Trophoblast cell (in vitro differentiated cells and primary cell): ENCODE results near the gene WDR35. TPM values are rescaled to one million over a fixed set of nuclear protein-coding genes. Genes with fewer than 3 reads are reported as not detected.

Experiments
- DNase-seq, 2 donors: peaks; one replicate each; pipeline ENCODE4 v3.0.0-alpha.2; 2016
- H2AFZ ChIP-seq: 2 replicates; pipeline ENCODE4 v1.6.1; 2013; ENCODE audit warnings: low read length, moderate library complexity, mild to moderate bottlenecking; ENCODE audit not compliant: insufficient read depth, poor library complexity
- H2AK5ac ChIP-seq: 2 replicates; pipeline ENCODE4 v1.6.1; 2013; ENCODE audit warnings: mild to moderate bottlenecking, low read length
- H2BK120ac ChIP-seq: 2 replicates; pipeline ENCODE4 v1.6.1; 2013; ENCODE audit warnings: low read length, mild to moderate bottlenecking, moderate library complexity; ENCODE audit not compliant: insufficient read depth, poor library complexity
- H2BK12ac ChIP-seq: 2 replicates; pipeline ENCODE4 v1.6.1; 2013; ENCODE audit warnings: mild to moderate bottlenecking, low read length, moderate library complexity
- H2BK5ac ChIP-seq: 2 replicates; pipeline ENCODE4 v1.6.1; 2013; ENCODE audit warnings: low read length, low read depth, moderate library complexity, mild to moderate bottlenecking; ENCODE audit not compliant: poor library complexity
- H3K14ac ChIP-seq: 2 replicates; pipeline ENCODE4 v1.6.1; 2013; ENCODE audit warnings: mild to moderate bottlenecking, low read length
- H3K18ac ChIP-seq: 2 replicates; pipeline ENCODE4 v1.6.1; 2013; ENCODE audit warnings: mild to moderate bottlenecking, low read length
- H3K23ac ChIP-seq: 2 replicates; pipeline ENCODE4 v1.6.1; 2013; ENCODE audit warnings: low read length
- H3K27ac ChIP-seq: 2 replicates; pipeline ENCODE4 v1.5.1; 2013; ENCODE audit warnings: low read depth, mild to moderate bottlenecking, inconsistent platforms, low read length, moderate library complexity
- H3K27me3 ChIP-seq: 2 replicates; pipeline ENCODE4 v1.6.1; 2013; ENCODE audit warnings: inconsistent platforms, mild to moderate bottlenecking, low read length, moderate library complexity; ENCODE audit not compliant: insufficient read depth
- H3K36me3 ChIP-seq, 2 experiments: 1 replicate in 1 of 2; 2 replicates in 1 of 2; pipeline ENCODE4 v1.6.1; 2013; ENCODE audit warnings: low read length in 2 of 2, mild to moderate bottlenecking in 2 of 2, moderate library complexity in 1 of 2; ENCODE audit not compliant: insufficient read depth in 2 of 2, control insufficient read depth in 1 of 2
- H3K4ac ChIP-seq: 2 replicates; pipeline ENCODE4 v1.6.1; 2013; ENCODE audit warnings: low read depth, mild to moderate bottlenecking, low read length, moderate library complexity
- H3K4me1 ChIP-seq, 2 experiments: 1 replicate in 1 of 2; 2 replicates in 1 of 2; pipeline ENCODE4 v1.6.1; 2013; ENCODE audit warnings: low read length in 2 of 2, mild to moderate bottlenecking in 2 of 2, moderate library complexity in 1 of 2; ENCODE audit not compliant: insufficient read depth in 2 of 2, control insufficient read depth in 1 of 2
- H3K4me2 ChIP-seq: 2 replicates; pipeline ENCODE4 v1.6.1; 2013; ENCODE audit warnings: inconsistent platforms, mild to moderate bottlenecking, low read length, moderate library complexity
- H3K4me3 ChIP-seq: 2 replicates; pipeline ENCODE4 v1.5.1; 2013; ENCODE audit warnings: mild to moderate bottlenecking, low read depth, low read length, inconsistent platforms
- H3K79me1 ChIP-seq: one replicate; pipeline ENCODE4 v1.6.1; 2013; ENCODE audit warnings: low read length
- H3K79me2 ChIP-seq: 2 replicates; pipeline ENCODE4 v1.6.1; 2013; ENCODE audit warnings: low read length, mild to moderate bottlenecking; ENCODE audit not compliant: control insufficient read depth, insufficient read depth, poor library complexity
- H3K9ac ChIP-seq: 2 replicates; pipeline ENCODE4 v1.6.1; 2013; ENCODE audit warnings: mild to moderate bottlenecking, low read length
- H3K9me3 ChIP-seq: 2 replicates; pipeline ENCODE4 v1.6.1; 2013; ENCODE audit warnings: low read depth, mild to moderate bottlenecking, control low read depth, inconsistent platforms, low read length; ENCODE audit not compliant: insufficient read depth
- H4K12ac ChIP-seq: 2 replicates; pipeline ENCODE4 v1.6.1; 2013; ENCODE audit warnings: low read depth, mild to moderate bottlenecking, low read length, moderate library complexity
- H4K8ac ChIP-seq: 2 replicates; pipeline ENCODE4 v1.6.1; 2013; ENCODE audit warnings: low read depth, mild to moderate bottlenecking, low read length, moderate library complexity
- H4K91ac ChIP-seq: one replicate; pipeline ENCODE4 v1.6.1; 2013; ENCODE audit warnings: low read depth, mild to moderate bottlenecking, low read length, moderate library complexity
- WGBS: extraction: QIAGEN DNeasy Blood & Tissue Kit; methylation state at CpG from one replicate; pipeline ENCODE4 v1.1.7; 2013; ENCODE audit warnings: missing lambda C conversion rate; ENCODE audit not compliant: insufficient read length, insufficient coverage; ENCODE audit errors: extremely low coverage; 5-methylcytosine and 5-hydroxymethylcytosine counted together
- polyA plus RNA-seq: library from polyadenylated mRNA; stranded (reverse); fragments of 200-250 nt; gene quantifications from 2 replicates; pipeline ENCODE4 v1.2.3, GENCODE V29; 2013

Gene WDR35
- polyA plus RNA-seq, result 1.3 and 1.5 TPM in 2 replicates

GRCh38 chr2:19989667-19990415 lies at the start of gene WDR35:
TSS of gene WDR35 (minus strand) at chr2:19990105. CDS start at chr2:19990015, 90 bp downstream.
- peak within 1 kb of the TSS; percentile 85 for H2AFZ ChIP-seq
- H3K4ac ChIP-seq, result no peak within 1 kb of the TSS
- peak; percentile 76 to 90 for DNase-seq
- peak within 1 kb of the TSS; percentile 73 for H3K14ac ChIP-seq
- no peak within 1 kb of the TSS for H3K18ac ChIP-seq
- peaks cover 2% of the 10 kb centered on the region for H3K79me2 ChIP-seq
- peaks cover 3% of the 10 kb centered on the region for H3K9me3 ChIP-seq
- H2AK5ac ChIP-seq, result no peak within 1 kb of the TSS
- H3K4me3 ChIP-seq, result peak within 1 kb of the TSS; percentile 90
- H3K4me1 ChIP-seq, result peaks cover 0 to 4% of the 10 kb centered on the region in 2 experiments
- WGBS, result no CpG with 5 or more reads among the region's 70 CpGs
- no peak within 1 kb of the TSS for H2BK5ac ChIP-seq
- no peak within 1 kb of the TSS for H3K23ac ChIP-seq
- H3K4me2 ChIP-seq, result peak within 1 kb of the TSS; percentile 79
- peak within 1 kb of the TSS; percentile 96 for H4K8ac ChIP-seq
- H4K12ac ChIP-seq, result peak within 1 kb of the TSS; percentile 86
- H2BK120ac ChIP-seq, result no peak within 1 kb of the TSS
- H3K27ac ChIP-seq, result no peak within 1 kb of the TSS
- no peak within 1 kb of the TSS for H2BK12ac ChIP-seq
- H3K36me3 ChIP-seq, result peaks cover 0 to 1% of the 10 kb centered on the region in 2 experiments
- peaks cover 2% of the 10 kb centered on the region for H3K79me1 ChIP-seq
- peak within 1 kb of the TSS; percentile 76 for H4K91ac ChIP-seq
- H3K9ac ChIP-seq, result peak within 1 kb of the TSS; percentile 77
- H3K27me3 ChIP-seq, result no peaks in the 10 kb centered on the region

- Histone ChIP-seq H3K18ac (no peak overlapping the region), H3K4me2 (no peak overlapping the region), H4K12ac (no peak overlapping the region), H3K4me1 (peaks cover 6 to 9% of the 10 kb centered on the region in 2 experiments), H3K9me3 (no peaks in the 10 kb centered on the region), H2AFZ (no peak overlapping the region), H3K27ac (no peak overlapping the region), H4K91ac (no peak overlapping the region), H3K4me3 (no peak overlapping the region), H3K14ac (no peak overlapping the region), H3K36me3 (peaks cover 19 to 51% of the 10 kb centered on the region in 2 experiments), H3K4ac (no peak overlapping the region), H2BK12ac (no peak overlapping the region), H2BK5ac (no peak overlapping the region), H3K23ac (no peak overlapping the region), H4K8ac (no peak overlapping the region), H3K79me2 (peaks cover 6% of the 10 kb centered on the region), H3K27me3 (no peaks in the 10 kb centered on the region), H3K9ac (no peak overlapping the region), H2AK5ac (no peak overlapping the region), H2BK120ac (no peak overlapping the region), H3K79me1 (no peaks in the 10 kb centered on the region)
- no CpG with 5 or more reads among the region's 2 CpGs for WGBS
- DNase-seq, result no peak
Measured at GRCh38 chr2:20037660-20038059, 47.8 kb upstream of the WDR35 start.

- Histone ChIP-seq H3K23ac (no peak overlapping the region), H4K91ac (no peak overlapping the region), H3K79me2 (no peaks in the 10 kb centered on the region), H3K4ac (no peak overlapping the region), H3K27ac (no peak overlapping the region), H3K14ac (no peak overlapping the region), H3K36me3 (peaks cover 19 to 51% of the 10 kb centered on the region in 2 experiments), H3K9ac (no peak overlapping the region), H2AFZ (no peak overlapping the region), H3K4me3 (no peak overlapping the region), H2BK5ac (no peak overlapping the region), H3K18ac (no peak overlapping the region), H3K4me2 (no peak overlapping the region), H2AK5ac (no peak overlapping the region), H2BK12ac (no peak overlapping the region), H4K8ac (no peak overlapping the region), H3K9me3 (no peaks in the 10 kb centered on the region), H3K4me1 (peaks cover 0 to 5% of the 10 kb centered on the region in 2 experiments), H3K27me3 (no peaks in the 10 kb centered on the region), H3K79me1 (no peaks in the 10 kb centered on the region), H2BK120ac (no peak overlapping the region), H4K12ac (no peak overlapping the region)
- no peak for DNase-seq
- WGBS, result no CpG with 5 or more reads among the region's 4 CpGs
Measured at GRCh38 chr2:20035955-20036666, 46.2 kb upstream of the WDR35 start.

GRCh38 chr2:20034821-20035220 lies 44.9 kb upstream of the WDR35 start:
- no peak overlapping the region for H3K4me2 ChIP-seq
- no CpG with 5 or more reads among the region's 2 CpGs for WGBS
- H4K8ac ChIP-seq, result no peak overlapping the region
- no peaks in the 10 kb centered on the region for H3K79me1 ChIP-seq
- no peak overlapping the region for H3K14ac ChIP-seq
- H3K36me3 ChIP-seq, result peaks cover 23 to 52% of the 10 kb centered on the region in 2 experiments
- no peak overlapping the region for H3K27ac ChIP-seq
- no peaks in the 10 kb centered on the region for H3K27me3 ChIP-seq
- no peak for DNase-seq
- H3K9me3 ChIP-seq, result peaks cover 2% of the 10 kb centered on the region
- no peak overlapping the region for H2BK5ac ChIP-seq
- no peak overlapping the region for H4K91ac ChIP-seq
- H3K4me1 ChIP-seq, result peaks cover 0 to 5% of the 10 kb centered on the region in 2 experiments
- no peak overlapping the region for H2BK120ac ChIP-seq
- H3K23ac ChIP-seq, result no peak overlapping the region
- H4K12ac ChIP-seq, result no peak overlapping the region
- no peaks in the 10 kb centered on the region for H3K79me2 ChIP-seq
- no peak overlapping the region for H2AK5ac ChIP-seq
- no peak overlapping the region for H3K18ac ChIP-seq
- no peak overlapping the region for H2AFZ ChIP-seq
- no peak overlapping the region for H3K4ac ChIP-seq
- no peak overlapping the region for H3K9ac ChIP-seq
- no peak overlapping the region for H2BK12ac ChIP-seq
- no peak overlapping the region for H3K4me3 ChIP-seq
